OCI-LY3 (cell line): Measurements from ENCODE around the gene TSPAN15.

Experiments
- EZH2phosphoT487 ChIP-seq: fragments of 200-600 bp; shearing (Covaris generic); IDR thresholded peaks from 2 replicates; pipeline ENCODE4 v1.6.1; 2018; ENCODE audit warnings: antibody characterized with exemption, mixed run types, low read depth
- TF ChIP-seq, protein P1 (sequence below): fragments of 200-600, 300-600 bp; sonication (generic); IDR thresholded peaks from 2 replicates; pipeline ENCODE4 v1.5.1; 2014; ENCODE audit warnings: antibody characterized with exemption, low read length, low read depth

DNA sequence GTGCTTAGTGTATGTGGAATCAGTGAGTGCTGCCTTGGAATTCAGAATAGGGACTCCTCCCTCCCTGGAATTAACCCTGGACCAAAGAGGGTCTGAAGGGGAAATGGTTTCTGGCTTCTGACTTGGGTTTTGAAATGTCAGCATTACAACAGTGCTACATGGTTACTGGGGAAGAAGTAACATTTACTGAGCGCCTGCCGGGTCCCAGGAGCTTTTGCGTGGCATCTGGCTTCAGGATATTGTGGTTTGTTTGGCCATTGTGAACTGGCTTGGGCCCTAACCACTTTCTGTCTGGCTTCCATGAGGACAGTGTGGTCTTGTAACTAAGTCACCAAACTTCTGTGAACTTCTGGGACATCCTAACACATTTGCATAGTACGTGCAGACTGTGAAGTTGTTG lies 21.3 kb downstream of the TSPAN15 start:
- TF ChIP-seq, protein P1, sequence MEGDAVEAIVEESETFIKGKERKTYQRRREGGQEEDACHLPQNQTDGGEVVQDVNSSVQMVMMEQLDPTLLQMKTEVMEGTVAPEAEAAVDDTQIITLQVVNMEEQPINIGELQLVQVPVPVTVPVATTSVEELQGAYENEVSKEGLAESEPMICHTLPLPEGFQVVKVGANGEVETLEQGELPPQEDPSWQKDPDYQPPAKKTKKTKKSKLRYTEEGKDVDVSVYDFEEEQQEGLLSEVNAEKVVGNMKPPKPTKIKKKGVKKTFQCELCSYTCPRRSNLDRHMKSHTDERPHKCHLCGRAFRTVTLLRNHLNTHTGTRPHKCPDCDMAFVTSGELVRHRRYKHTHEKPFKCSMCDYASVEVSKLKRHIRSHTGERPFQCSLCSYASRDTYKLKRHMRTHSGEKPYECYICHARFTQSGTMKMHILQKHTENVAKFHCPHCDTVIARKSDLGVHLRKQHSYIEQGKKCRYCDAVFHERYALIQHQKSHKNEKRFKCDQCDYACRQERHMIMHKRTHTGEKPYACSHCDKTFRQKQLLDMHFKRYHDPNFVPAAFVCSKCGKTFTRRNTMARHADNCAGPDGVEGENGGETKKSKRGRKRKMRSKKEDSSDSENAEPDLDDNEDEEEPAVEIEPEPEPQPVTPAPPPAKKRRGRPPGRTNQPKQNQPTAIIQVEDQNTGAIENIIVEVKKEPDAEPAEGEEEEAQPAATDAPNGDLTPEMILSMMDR, result no peak
- no peak for TF ChIP-seq EZH2phosphoT487
